ENCODE data around the gene ANKRD62. TPM values are rescaled to one million over a fixed set of nuclear protein-coding genes. Genes with fewer than 3 reads are reported as not detected.

The ANKRD62 gene
- total RNA-seq, 2 experiments from 2014 or later, result not detected

DNA sequence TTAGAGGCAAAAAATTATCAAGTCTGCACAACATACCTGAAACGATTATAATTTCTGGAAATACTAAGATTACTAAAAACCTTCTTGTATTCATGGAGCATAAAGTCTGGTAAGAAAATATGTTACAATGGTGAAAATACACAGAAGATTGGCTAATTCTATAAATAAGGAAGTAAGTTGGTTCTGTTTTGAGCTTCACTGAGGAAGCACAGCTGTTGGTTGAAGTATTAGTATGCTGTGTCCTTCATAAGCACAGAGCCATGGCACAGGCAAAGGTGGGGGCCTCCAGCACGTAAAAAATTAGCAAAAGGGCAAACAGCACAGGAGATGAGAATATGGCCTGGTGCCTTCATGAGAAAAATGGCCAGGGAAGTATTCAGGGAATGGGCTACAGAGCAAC lies 40.4 kb upstream of the ANKRD62 start:
- H3K9me3 Mint-ChIP-seq, result no peaks in the 10 kb centered on the region
- ATAC-seq (no peak), DNase-seq (no peak)
- H3K27me3 Mint-ChIP-seq, result peaks cover 2% of the 10 kb centered on the region
- CTCF ChIA-PET, result no interaction called here
- TF ChIP-seq, protein P1, sequence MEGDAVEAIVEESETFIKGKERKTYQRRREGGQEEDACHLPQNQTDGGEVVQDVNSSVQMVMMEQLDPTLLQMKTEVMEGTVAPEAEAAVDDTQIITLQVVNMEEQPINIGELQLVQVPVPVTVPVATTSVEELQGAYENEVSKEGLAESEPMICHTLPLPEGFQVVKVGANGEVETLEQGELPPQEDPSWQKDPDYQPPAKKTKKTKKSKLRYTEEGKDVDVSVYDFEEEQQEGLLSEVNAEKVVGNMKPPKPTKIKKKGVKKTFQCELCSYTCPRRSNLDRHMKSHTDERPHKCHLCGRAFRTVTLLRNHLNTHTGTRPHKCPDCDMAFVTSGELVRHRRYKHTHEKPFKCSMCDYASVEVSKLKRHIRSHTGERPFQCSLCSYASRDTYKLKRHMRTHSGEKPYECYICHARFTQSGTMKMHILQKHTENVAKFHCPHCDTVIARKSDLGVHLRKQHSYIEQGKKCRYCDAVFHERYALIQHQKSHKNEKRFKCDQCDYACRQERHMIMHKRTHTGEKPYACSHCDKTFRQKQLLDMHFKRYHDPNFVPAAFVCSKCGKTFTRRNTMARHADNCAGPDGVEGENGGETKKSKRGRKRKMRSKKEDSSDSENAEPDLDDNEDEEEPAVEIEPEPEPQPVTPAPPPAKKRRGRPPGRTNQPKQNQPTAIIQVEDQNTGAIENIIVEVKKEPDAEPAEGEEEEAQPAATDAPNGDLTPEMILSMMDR (IDR thresholded peaks at IDR 0.05), result no peak
- intact Hi-C loops (cut with micrococcal nuclease), result no loop called here
- H3K4me3 Mint-ChIP-seq, result no peak overlapping the region
- no peak overlapping the region for H3K27ac Mint-ChIP-seq
- peaks cover 3% of the 10 kb centered on the region for H3K4me1 Mint-ChIP-seq (ENCODE audit: low read depth)
- POLR2A ChIA-PET, result no interaction called here
- H3K36me3 Mint-ChIP-seq (ENCODE audit: low read depth), result no peaks in the 10 kb centered on the region

DNA sequence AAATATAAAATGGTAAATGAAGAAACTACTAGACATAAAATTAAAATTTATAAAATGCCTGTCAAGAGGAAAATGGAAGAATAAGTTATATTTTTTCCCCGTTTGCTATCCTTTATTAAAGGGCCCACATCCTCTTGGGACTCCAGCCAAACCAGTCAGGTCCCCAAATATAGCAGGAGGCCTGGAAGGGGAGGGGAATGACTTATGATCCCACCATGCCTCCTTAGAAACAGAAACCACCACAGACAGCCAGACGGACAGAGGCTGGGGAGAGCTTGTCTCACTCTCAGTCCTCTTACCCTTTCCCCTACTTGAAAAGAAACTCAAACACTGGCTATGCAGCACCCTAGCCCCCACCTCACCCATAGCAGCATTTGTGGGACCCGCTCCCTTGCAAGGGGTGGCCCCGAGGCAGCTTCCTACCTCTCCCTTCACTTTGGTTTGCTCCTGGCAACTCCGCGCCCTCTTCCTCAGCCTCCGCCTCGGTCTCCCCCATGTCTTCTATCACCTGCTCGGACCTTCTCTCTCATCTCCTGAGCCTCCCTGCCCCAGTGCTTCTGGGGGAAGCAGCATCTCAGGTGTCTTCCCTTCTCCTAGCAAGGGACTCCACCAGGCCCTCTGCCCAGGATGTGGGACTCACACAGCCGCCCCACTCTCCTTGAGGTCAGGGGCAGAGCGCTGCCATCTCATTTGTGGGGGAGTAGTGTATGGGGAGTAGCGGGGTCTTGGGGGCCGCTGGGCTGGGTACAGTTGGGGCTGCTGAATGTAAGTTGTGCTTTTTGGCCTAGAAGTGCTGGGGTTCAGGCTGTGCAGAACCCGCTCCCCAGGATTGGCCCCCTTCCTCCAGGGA lies 37.4 kb upstream of the ANKRD62 start:
- DNase-seq (no peak), ATAC-seq (no peak)
- H3K9me3 Mint-ChIP-seq, result no peaks in the 10 kb centered on the region
- H3K4me1 Mint-ChIP-seq (ENCODE audit: low read depth), result no peaks in the 10 kb centered on the region
- H3K4me3 Mint-ChIP-seq, result no peak overlapping the region
- intact Hi-C loops (cut with micrococcal nuclease), result no loop called here
- ChIA-PET CTCF (no interaction called here), POLR2A (no interaction called here)
- H3K27ac Mint-ChIP-seq, result no peak overlapping the region
- TF ChIP-seq, protein P1 (IDR thresholded peaks at IDR 0.05), result no peak
- peaks cover 2% of the 10 kb centered on the region for H3K27me3 Mint-ChIP-seq
- no peaks in the 10 kb centered on the region for H3K36me3 Mint-ChIP-seq (ENCODE audit: low read depth)

DNA sequence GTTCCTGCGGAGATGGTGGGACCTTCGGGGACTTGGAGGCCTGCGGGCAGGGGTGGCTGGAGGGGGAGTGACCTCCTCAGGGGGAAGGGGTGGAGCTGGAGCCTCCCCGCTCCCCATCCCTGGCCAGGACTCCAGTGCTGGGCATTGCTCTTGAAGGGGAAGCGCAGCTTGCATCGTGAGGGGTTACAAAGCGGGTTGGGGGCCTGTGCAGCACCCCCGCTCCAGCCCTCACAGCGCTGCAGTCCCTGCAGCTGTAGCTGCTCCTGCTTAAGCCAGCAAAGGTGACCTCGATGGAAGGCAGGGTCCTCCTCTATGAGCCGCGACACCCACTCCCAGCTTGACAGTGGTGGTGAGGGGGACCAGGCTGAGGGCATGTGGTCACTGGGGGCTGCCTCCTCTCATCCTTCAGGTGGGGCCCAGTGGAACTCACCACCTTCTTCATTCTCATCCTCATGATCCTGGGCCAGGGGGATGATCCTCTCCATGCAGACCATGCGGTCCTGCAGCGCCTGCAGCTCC lies 36.7 kb upstream of the ANKRD62 start:
- intact Hi-C loops (cut with micrococcal nuclease), result no loop called here
- H3K36me3 Mint-ChIP-seq (ENCODE audit: low read depth), result no peaks in the 10 kb centered on the region
- DNase-seq (no peak), ATAC-seq (no peak)
- H3K9me3 Mint-ChIP-seq, result no peaks in the 10 kb centered on the region
- H3K27me3 Mint-ChIP-seq, result peaks cover 2% of the 10 kb centered on the region
- TF ChIP-seq, protein P1 (IDR thresholded peaks at IDR 0.05), result no peak
- H3K27ac Mint-ChIP-seq, result no peak overlapping the region
- ChIA-PET POLR2A (no interaction called here), CTCF (interaction anchor here (1.0 to 1.3 kb wide), 2 partner anchors 8 to 13 kb away, joined by 3 read pairs; no protein-coding TSS in a partner anchor)
- H3K4me3 Mint-ChIP-seq, result no peak overlapping the region
- no peaks in the 10 kb centered on the region for H3K4me1 Mint-ChIP-seq (ENCODE audit: low read depth)

GRCh38 chr18:12057419-12058039 lies 36.1 kb upstream of the ANKRD62 start:
- POLR2A ChIA-PET, result no interaction called here
- Mint-ChIP-seq H3K4me1 (ENCODE audit: low read depth) (no peaks in the 10 kb centered on the region), H3K36me3 (ENCODE audit: low read depth) (no peaks in the 10 kb centered on the region), H3K4me3 (no peak overlapping the region), H3K27ac (no peak overlapping the region), H3K27me3 (peaks cover 2% of the 10 kb centered on the region), H3K9me3 (no peaks in the 10 kb centered on the region)
- TF ChIP-seq, protein P1 (IDR thresholded peaks at IDR 0.05), result no peak
- DNase-seq, result no peak
- intact Hi-C loops (cut with micrococcal nuclease), result no loop called here
- CTCF ChIA-PET, result interaction anchor here (1.0 to 1.3 kb wide), 2 partner anchors 8 to 14 kb away, joined by 3 read pairs; no protein-coding TSS in a partner anchor
- no peak for ATAC-seq

Measured in activated CD8-positive, alpha-beta T cell treated with anti-CD3 and anti-CD28 coated beads for 36 hours (primary cell).